GM23338 (cell line): Measurements from ENCODE around the gene RGL2. TPM values are rescaled to one million over a fixed set of nuclear protein-coding genes. Genes with fewer than 3 reads are reported as not detected.
"Not testable (repeated sequence)": the region's sequence is repeated elsewhere in the genome, so short reads cannot be mapped to it uniquely, and the experiment has no call there.

Source experiments
- ATAC-seq: fragments of 200-7000 bp; cut with Tn5 transposase; 3 replicates; pipeline ENCODE4 v1.9.1; 2020
- DNase-seq: peaks from one replicate; pipeline ENCODE4 v3.0.0-alpha.2; 2015; ENCODE audit warnings: low spot score
- H2AFZ ChIP-seq: fragments of 200-600 bp; sonication (generic); 2 replicates; pipeline ENCODE4 v1.8.0; 2016; ENCODE audit warnings: antibody characterized with exemption, mild to moderate bottlenecking, moderate library complexity
- H3F3A ChIP-seq: fragments of 200-600 bp; sonication (generic); replicated peaks from 2 replicates; pipeline ENCODE4 v1.8.0; 2017; ENCODE audit warnings: antibody characterized with exemption, mixed run types, low read depth
- H3K27ac ChIP-seq: fragments of 200-600 bp; sonication (generic); 2 replicates; pipeline ENCODE4 v1.6.1; 2016; ENCODE audit warnings: low read depth
- H3K27me3 ChIP-seq: fragments of 200-600 bp; sonication (generic); 2 replicates; pipeline ENCODE4 v1.8.0; 2016; ENCODE audit warnings: mild to moderate bottlenecking, mixed run types, moderate library complexity; ENCODE audit not compliant: insufficient read depth
- H3K36me3 ChIP-seq: fragments of 200-600 bp; sonication (generic); 2 replicates; pipeline ENCODE4 v1.8.0; 2016; ENCODE audit warnings: mild to moderate bottlenecking; ENCODE audit not compliant: insufficient read depth
- H3K4me1 ChIP-seq: fragments of 200-600 bp; sonication (generic); 2 replicates; pipeline ENCODE4 v1.8.0; 2016; ENCODE audit warnings: mild to moderate bottlenecking, moderate library complexity; ENCODE audit not compliant: insufficient read depth
- H3K4me2 ChIP-seq: fragments of 200-600 bp; sonication (generic); 2 replicates; pipeline ENCODE4 v1.7.1; 2017; ENCODE audit warnings: mixed run types
- H3K4me3 ChIP-seq: fragments of 200-600 bp; sonication (generic); 2 replicates; pipeline ENCODE4 v1.6.1; 2016; ENCODE audit warnings: mixed run types
- H3K79me2 ChIP-seq: fragments of 200-600 bp; sonication (generic); replicated peaks from 2 replicates; pipeline ENCODE4 v1.8.0; 2017; ENCODE audit warnings: mild to moderate bottlenecking; ENCODE audit not compliant: insufficient read depth
- H3K9me2 ChIP-seq: fragments of 200-600 bp; sonication (generic); 2 replicates; pipeline ENCODE4 v1.8.0; 2017; ENCODE audit not compliant: insufficient read depth
- H4K20me1 ChIP-seq: fragments of 200-600 bp; sonication (generic); replicated peaks from 2 replicates; pipeline ENCODE4 v1.8.0; 2017; ENCODE audit warnings: mild to moderate bottlenecking; ENCODE audit not compliant: insufficient read depth
- H3K27ac Mint-ChIP-seq: 2 replicates; pipeline ENCODE4 v1.8.0; 2020; ENCODE audit warnings: inconsistent platforms, mild to moderate bottlenecking, moderate library complexity, mixed read lengths
- H3K27me3 Mint-ChIP-seq: 3 replicates; pipeline ENCODE4 v1.8.0; 2022; ENCODE audit warnings: low read depth, mild to moderate bottlenecking, moderate library complexity, mixed read lengths, inconsistent platforms; ENCODE audit not compliant: insufficient read depth, poor library complexity
- H3K36me3 Mint-ChIP-seq: 3 replicates; pipeline ENCODE4 v1.8.0; 2021; ENCODE audit warnings: low read depth, mild to moderate bottlenecking, inconsistent platforms, moderate library complexity, mixed read lengths
- H3K4me1 Mint-ChIP-seq: 3 replicates; pipeline ENCODE4 v1.8.0; 2020; ENCODE audit warnings: mild to moderate bottlenecking, inconsistent platforms, mixed read lengths
- H3K4me3 Mint-ChIP-seq: 3 replicates; pipeline ENCODE4 v1.8.0; 2021; ENCODE audit warnings: moderate library complexity, mild to moderate bottlenecking, inconsistent platforms, mixed read lengths
- H3K9me3 Mint-ChIP-seq: 3 replicates; pipeline ENCODE4 v1.8.0; 2020; ENCODE audit warnings: moderate library complexity, mild to moderate bottlenecking, inconsistent platforms, mixed read lengths
- CREB1 ChIP-seq: fragments of 250-450 bp; sonication (Bioruptor Pico); IDR thresholded peaks from 2 replicates; pipeline ENCODE4 v1.5.0; 2020; ENCODE audit warnings: low read depth, mild to moderate bottlenecking, moderate library complexity
- EZH2phosphoT487 ChIP-seq: fragments of 200-600 bp; sonication (generic); IDR thresholded peaks from one replicate; pipeline ENCODE4 v1.8.1; 2018; ENCODE audit warnings: antibody characterized with exemption; ENCODE audit not compliant: unreplicated experiment
- JUNB ChIP-seq: IDR thresholded peaks from one replicate; pipeline ENCODE4 v1.6.1; 2016; ENCODE audit warnings: antibody characterized with exemption; ENCODE audit not compliant: unreplicated experiment
- NANOG ChIP-seq: IDR thresholded peaks from 2 replicates; pipeline ENCODE4 v1.6.1; 2016; ENCODE audit warnings: antibody characterized with exemption, borderline replicate concordance
- POLR2AphosphoS5 ChIP-seq: IDR thresholded peaks from 2 replicates; pipeline ENCODE4 v1.6.1; 2016; ENCODE audit warnings: antibody characterized with exemption, low read depth
- ZNF331 ChIP-seq: fragments of 250-450 bp; sonication (Bioruptor Pico); IDR thresholded peaks from 2 replicates; pipeline ENCODE4 v1.5.0; 2020; ENCODE audit warnings: low read depth, mild to moderate bottlenecking, moderate library complexity
- polyA plus RNA-seq: library from polyadenylated mRNA; unstranded; fragments of >200 nt; fragmentation: Nextera tagmentation; extraction: Ambion mirVana; gene quantifications from 2 replicates; pipeline ENCODE4 v1.2.1, GENCODE V29; 2016
- total RNA-seq: library from RNA; depleted of rRNA; stranded (reverse); fragments of >200 nt; shearing (Covaris generic); gene quantifications from 2 replicates; pipeline ENCODE4 v1.2.3, GENCODE V29; 2014
- TF ChIP-seq, protein P1 (sequence below): IDR thresholded peaks from 2 replicates; pipeline ENCODE4 v1.6.1; 2016; ENCODE audit warnings: antibody characterized with exemption
- TF ChIP-seq, protein P2 (sequence below), 2 experiments: fragments of 200-600 bp in 1 of 2; sonication (generic) in 1 of 2; conservative IDR thresholded peaks; 2 replicates each; pipeline versions ENCODE4 v1.5.1 to v1.6.1; 2016 to 2017; ENCODE audit warnings: antibody characterized with exemption in 2 of 2, low read depth in 2 of 2, mild to moderate bottlenecking in 2 of 2, moderate library complexity in 1 of 2
- TF ChIP-seq, protein P3 (sequence below): IDR thresholded peaks from one replicate; pipeline ENCODE4 v1.6.1; 2018; ENCODE audit warnings: antibody characterized with exemption; ENCODE audit not compliant: unreplicated experiment

The RGL2 gene
- total and polyA plus RNA-seq, 2 experiments from 2014 or later: 28.0 to 52.2 TPM

DNA sequence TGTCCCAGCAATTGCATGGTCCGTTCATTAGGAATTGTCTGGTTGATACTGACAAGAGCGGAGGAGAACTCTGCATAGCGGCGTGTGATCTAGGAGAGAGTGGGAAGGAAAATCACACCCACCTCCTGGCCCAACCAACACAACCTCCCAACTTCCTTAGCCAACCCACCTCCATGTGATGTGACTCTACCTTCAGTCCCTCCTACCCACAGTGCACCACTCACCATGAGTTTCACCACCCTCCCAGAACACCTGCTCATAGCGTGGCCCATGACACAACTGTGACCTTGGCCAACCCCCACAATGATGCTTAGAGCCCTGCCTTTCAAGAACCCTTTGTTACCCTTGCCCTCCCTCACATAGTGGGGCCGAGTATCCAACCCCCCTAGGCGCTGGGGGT is 34.7 kb downstream of the RGL2 start:
- no peaks in the 10 kb centered on the region for H3K4me1 ChIP-seq
- no peaks in the 10 kb centered on the region for H3K79me2 ChIP-seq
- no peaks in the 10 kb centered on the region for H4K20me1 ChIP-seq
- no peaks in the 10 kb centered on the region for H3K9me2 ChIP-seq
- Mint-ChIP-seq H3K4me3 (no peak overlapping the region), H3K27ac (no peak overlapping the region), H3K36me3 (peaks cover 64% of the 10 kb centered on the region), H3K4me1 (no peaks in the 10 kb centered on the region; the same call in 2 of the 3 replicates), H3K27me3 (peaks cover 2% of the 10 kb centered on the region), H3K9me3 (no peaks in the 10 kb centered on the region)
- H3K4me3 ChIP-seq: no peak overlapping the region
- H2AFZ ChIP-seq: no peak overlapping the region
- H3K36me3 ChIP-seq: peaks cover 16% of the 10 kb centered on the region
- TF ChIP-seq ZNF331 (CRISPR knock-in tag) (no peak), POLR2AphosphoS5 (no peak), EZH2phosphoT487 (no peak), JUNB (no peak), NANOG (no peak), CREB1 (no peak)
- TF ChIP-seq, protein P1, sequence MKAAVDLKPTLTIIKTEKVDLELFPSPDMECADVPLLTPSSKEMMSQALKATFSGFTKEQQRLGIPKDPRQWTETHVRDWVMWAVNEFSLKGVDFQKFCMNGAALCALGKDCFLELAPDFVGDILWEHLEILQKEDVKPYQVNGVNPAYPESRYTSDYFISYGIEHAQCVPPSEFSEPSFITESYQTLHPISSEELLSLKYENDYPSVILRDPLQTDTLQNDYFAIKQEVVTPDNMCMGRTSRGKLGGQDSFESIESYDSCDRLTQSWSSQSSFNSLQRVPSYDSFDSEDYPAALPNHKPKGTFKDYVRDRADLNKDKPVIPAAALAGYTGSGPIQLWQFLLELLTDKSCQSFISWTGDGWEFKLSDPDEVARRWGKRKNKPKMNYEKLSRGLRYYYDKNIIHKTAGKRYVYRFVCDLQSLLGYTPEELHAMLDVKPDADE: no peak
- TF ChIP-seq, protein P2, sequence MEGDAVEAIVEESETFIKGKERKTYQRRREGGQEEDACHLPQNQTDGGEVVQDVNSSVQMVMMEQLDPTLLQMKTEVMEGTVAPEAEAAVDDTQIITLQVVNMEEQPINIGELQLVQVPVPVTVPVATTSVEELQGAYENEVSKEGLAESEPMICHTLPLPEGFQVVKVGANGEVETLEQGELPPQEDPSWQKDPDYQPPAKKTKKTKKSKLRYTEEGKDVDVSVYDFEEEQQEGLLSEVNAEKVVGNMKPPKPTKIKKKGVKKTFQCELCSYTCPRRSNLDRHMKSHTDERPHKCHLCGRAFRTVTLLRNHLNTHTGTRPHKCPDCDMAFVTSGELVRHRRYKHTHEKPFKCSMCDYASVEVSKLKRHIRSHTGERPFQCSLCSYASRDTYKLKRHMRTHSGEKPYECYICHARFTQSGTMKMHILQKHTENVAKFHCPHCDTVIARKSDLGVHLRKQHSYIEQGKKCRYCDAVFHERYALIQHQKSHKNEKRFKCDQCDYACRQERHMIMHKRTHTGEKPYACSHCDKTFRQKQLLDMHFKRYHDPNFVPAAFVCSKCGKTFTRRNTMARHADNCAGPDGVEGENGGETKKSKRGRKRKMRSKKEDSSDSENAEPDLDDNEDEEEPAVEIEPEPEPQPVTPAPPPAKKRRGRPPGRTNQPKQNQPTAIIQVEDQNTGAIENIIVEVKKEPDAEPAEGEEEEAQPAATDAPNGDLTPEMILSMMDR (conservative IDR thresholded peaks at IDR 0.05; ENCODE audit: low read depth in 2 of 2): no peak
- TF ChIP-seq, protein P3, sequence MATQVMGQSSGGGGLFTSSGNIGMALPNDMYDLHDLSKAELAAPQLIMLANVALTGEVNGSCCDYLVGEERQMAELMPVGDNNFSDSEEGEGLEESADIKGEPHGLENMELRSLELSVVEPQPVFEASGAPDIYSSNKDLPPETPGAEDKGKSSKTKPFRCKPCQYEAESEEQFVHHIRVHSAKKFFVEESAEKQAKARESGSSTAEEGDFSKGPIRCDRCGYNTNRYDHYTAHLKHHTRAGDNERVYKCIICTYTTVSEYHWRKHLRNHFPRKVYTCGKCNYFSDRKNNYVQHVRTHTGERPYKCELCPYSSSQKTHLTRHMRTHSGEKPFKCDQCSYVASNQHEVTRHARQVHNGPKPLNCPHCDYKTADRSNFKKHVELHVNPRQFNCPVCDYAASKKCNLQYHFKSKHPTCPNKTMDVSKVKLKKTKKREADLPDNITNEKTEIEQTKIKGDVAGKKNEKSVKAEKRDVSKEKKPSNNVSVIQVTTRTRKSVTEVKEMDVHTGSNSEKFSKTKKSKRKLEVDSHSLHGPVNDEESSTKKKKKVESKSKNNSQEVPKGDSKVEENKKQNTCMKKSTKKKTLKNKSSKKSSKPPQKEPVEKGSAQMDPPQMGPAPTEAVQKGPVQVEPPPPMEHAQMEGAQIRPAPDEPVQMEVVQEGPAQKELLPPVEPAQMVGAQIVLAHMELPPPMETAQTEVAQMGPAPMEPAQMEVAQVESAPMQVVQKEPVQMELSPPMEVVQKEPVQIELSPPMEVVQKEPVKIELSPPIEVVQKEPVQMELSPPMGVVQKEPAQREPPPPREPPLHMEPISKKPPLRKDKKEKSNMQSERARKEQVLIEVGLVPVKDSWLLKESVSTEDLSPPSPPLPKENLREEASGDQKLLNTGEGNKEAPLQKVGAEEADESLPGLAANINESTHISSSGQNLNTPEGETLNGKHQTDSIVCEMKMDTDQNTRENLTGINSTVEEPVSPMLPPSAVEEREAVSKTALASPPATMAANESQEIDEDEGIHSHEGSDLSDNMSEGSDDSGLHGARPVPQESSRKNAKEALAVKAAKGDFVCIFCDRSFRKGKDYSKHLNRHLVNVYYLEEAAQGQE: no peak
- ATAC-seq (no peak), DNase-seq (no peak)
- H3K27ac ChIP-seq: no peak overlapping the region
- H3K4me2 ChIP-seq: no peak overlapping the region
- H3K27me3 ChIP-seq: no peaks in the 10 kb centered on the region
- no peaks in the 10 kb centered on the region for H3F3A ChIP-seq

DNA sequence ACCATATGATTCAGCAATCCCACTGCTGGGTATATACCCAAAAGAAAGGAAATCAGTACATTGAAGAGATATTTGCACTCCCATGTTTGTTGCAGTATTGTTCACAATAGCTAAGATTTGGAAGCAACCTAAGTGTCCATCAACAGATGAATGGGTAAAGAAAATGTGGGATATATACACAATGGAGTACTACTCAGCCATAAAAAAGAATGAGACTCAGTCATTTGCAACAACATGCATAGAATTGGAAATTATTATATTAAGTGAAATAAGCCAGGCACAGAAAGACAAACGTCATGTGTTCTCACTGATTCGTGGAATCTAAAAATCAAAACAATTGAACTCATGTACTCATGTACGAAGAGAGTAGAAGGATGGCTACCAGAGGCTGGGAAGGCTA is 36.3 kb downstream of the RGL2 start:
- H3K4me1 Mint-ChIP-seq, ATAC-seq, H3K9me2 ChIP-seq, DNase-seq, H3K4me3 Mint-ChIP-seq, H3K27me3 ChIP-seq, H3K27ac ChIP-seq, H3K4me3 ChIP-seq, H2AFZ ChIP-seq, H3F3A ChIP-seq, H3K36me3 ChIP-seq, H3K9me3 Mint-ChIP-seq, H3K4me2 ChIP-seq, H3K27me3 Mint-ChIP-seq, H3K79me2 ChIP-seq, H3K27ac Mint-ChIP-seq, H4K20me1 ChIP-seq, H3K4me1 ChIP-seq: not testable (repeated sequence)
- peaks cover 60% of the 10 kb centered on the region for H3K36me3 Mint-ChIP-seq
